OCI-LY1 (cell line): ENCODE results near the gene CRYZ.

ENCODE experiments used
- H2AFZ ChIP-seq: fragments of 200-600 bp; sonication (generic), shearing (Covaris generic); 2 replicates; pipeline ENCODE4 v1.6.0; 2014; ENCODE audit warnings: antibody characterized with exemption, mild to moderate bottlenecking, low read length
- H3F3A ChIP-seq: fragments of 200-600 bp; sonication (generic), shearing (Covaris generic); 2 replicates; pipeline ENCODE4 v1.6.0; 2014; ENCODE audit warnings: mild to moderate bottlenecking, antibody characterized with exemption, low read length, moderate library complexity; ENCODE audit not compliant: insufficient read depth
- H3K27ac ChIP-seq: fragments of 200-600 bp; sonication (generic); 2 replicates; pipeline ENCODE4 v1.5.1; 2014; ENCODE audit warnings: low read length, mixed run types, mild to moderate bottlenecking, low read depth; ENCODE audit not compliant: poor library complexity, severe bottlenecking
- H3K27me3 ChIP-seq: fragments of 200-600 bp; sonication (generic); 2 replicates; pipeline ENCODE4 v1.6.0; 2014; ENCODE audit warnings: antibody characterized with exemption, mild to moderate bottlenecking, low read length, moderate library complexity; ENCODE audit not compliant: insufficient read depth
- H3K36me3 ChIP-seq: fragments of 200-600 bp; sonication (generic); 2 replicates; pipeline ENCODE4 v1.6.1; 2014; ENCODE audit warnings: mild to moderate bottlenecking, antibody characterized with exemption, low read length, moderate library complexity, mixed read lengths; ENCODE audit not compliant: insufficient read depth
- H3K4me1 ChIP-seq: fragments of 200-600 bp; sonication (generic); 2 replicates; pipeline ENCODE4 v1.5.1; 2014; ENCODE audit warnings: mild to moderate bottlenecking, low read length, moderate library complexity; ENCODE audit not compliant: insufficient read depth, severe bottlenecking
- H3K4me2 ChIP-seq: fragments of 200-600 bp; sonication (generic), shearing (Covaris generic); 2 replicates; pipeline ENCODE4 v1.6.1; 2014; ENCODE audit warnings: low read length
- H3K4me3 ChIP-seq: fragments of 200-600 bp; sonication (generic); 2 replicates; pipeline ENCODE4 v1.5.1; 2014; ENCODE audit warnings: low read length, low read depth, mild to moderate bottlenecking, mixed read lengths; ENCODE audit not compliant: poor library complexity, severe bottlenecking
- H3K79me2 ChIP-seq: fragments of 200-600 bp; shearing (Covaris generic); 2 replicates; pipeline ENCODE4 v1.6.1; 2016; ENCODE audit warnings: mixed run types, low read length, mixed read lengths; ENCODE audit not compliant: insufficient read depth
- H3K9ac ChIP-seq: fragments of 200-600 bp; sonication (generic), shearing (Covaris generic); 2 replicates; pipeline ENCODE4 v1.6.1; 2014; ENCODE audit warnings: mild to moderate bottlenecking, low read length, mixed read lengths
- H3K9me2 ChIP-seq: fragments of 200-600 bp; sonication (generic), shearing (Covaris generic); 2 replicates; pipeline ENCODE4 v1.6.1; 2014; ENCODE audit warnings: low read depth, mild to moderate bottlenecking, low read length, mixed read lengths
- H3K9me3 ChIP-seq: fragments of 200-600 bp; shearing (Covaris generic); 2 replicates; pipeline ENCODE4 v1.6.1; 2014; ENCODE audit warnings: low read length, mixed read lengths
- H4K20me1 ChIP-seq: fragments of 200-600 bp; sonication (generic), shearing (Covaris generic); 2 replicates; pipeline ENCODE4 v1.6.0; 2016; ENCODE audit warnings: mild to moderate bottlenecking, low read length; ENCODE audit not compliant: insufficient read depth
- EZH2 ChIP-seq: fragments of 200-600 bp; sonication (generic), shearing (Covaris generic); IDR thresholded peaks from 2 replicates; pipeline ENCODE4 v1.8.0; 2017; ENCODE audit warnings: borderline replicate concordance, mixed run types, mild to moderate bottlenecking, antibody characterized with exemption, low read length, moderate library complexity, mixed read lengths
- TF ChIP-seq, protein P1 (sequence below): fragments of 200-600 bp; sonication (generic), shearing (Covaris generic); IDR thresholded peaks from 2 replicates; pipeline ENCODE4 v1.5.1; 2017; ENCODE audit warnings: mild to moderate bottlenecking, antibody characterized with exemption, low read length, moderate library complexity, mixed read lengths

Gene CRYZ

DNA sequence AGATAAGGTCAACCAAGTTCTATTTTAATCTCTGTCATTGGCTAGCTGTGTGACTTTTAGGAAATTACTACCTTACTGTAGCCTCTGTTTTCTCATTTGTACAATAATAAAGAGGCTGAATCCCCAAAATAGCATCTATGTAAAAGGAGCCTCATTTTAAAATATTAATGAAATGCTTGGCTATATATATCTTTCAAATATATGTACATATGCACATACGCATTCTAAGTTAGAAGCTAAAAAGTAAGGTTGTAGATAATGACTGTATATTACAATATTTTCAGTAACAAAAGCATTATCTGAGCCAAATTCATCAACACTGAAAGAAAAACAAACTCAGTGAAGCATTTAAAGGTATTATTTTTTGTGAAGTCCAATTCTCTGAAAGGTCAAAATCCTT is 44.7 kb upstream of the CRYZ start:
- no peak overlapping the region for H2AFZ ChIP-seq
- H3K9me3 ChIP-seq, result no peaks in the 10 kb centered on the region
- no peak overlapping the region for H3K9ac ChIP-seq
- H3K27me3 ChIP-seq, result no peaks in the 10 kb centered on the region
- no peaks in the 10 kb centered on the region for H3K79me2 ChIP-seq
- no peak overlapping the region for H3K27ac ChIP-seq
- no peak for TF ChIP-seq EZH2
- TF ChIP-seq, protein P1, sequence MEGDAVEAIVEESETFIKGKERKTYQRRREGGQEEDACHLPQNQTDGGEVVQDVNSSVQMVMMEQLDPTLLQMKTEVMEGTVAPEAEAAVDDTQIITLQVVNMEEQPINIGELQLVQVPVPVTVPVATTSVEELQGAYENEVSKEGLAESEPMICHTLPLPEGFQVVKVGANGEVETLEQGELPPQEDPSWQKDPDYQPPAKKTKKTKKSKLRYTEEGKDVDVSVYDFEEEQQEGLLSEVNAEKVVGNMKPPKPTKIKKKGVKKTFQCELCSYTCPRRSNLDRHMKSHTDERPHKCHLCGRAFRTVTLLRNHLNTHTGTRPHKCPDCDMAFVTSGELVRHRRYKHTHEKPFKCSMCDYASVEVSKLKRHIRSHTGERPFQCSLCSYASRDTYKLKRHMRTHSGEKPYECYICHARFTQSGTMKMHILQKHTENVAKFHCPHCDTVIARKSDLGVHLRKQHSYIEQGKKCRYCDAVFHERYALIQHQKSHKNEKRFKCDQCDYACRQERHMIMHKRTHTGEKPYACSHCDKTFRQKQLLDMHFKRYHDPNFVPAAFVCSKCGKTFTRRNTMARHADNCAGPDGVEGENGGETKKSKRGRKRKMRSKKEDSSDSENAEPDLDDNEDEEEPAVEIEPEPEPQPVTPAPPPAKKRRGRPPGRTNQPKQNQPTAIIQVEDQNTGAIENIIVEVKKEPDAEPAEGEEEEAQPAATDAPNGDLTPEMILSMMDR, result no peak
- no peaks in the 10 kb centered on the region for H4K20me1 ChIP-seq
- no peak overlapping the region for H3K4me3 ChIP-seq
- no peaks in the 10 kb centered on the region for H3K36me3 ChIP-seq
- H3K9me2 ChIP-seq, result no peaks in the 10 kb centered on the region
- no peaks in the 10 kb centered on the region for H3K4me1 ChIP-seq
- no peak overlapping the region for H3K4me2 ChIP-seq
- no peaks in the 10 kb centered on the region for H3F3A ChIP-seq

GRCh38 chr1:74775735-74776134 is 42.9 kb upstream of the CRYZ start:
- Histone ChIP-seq H3K9ac (no peak overlapping the region), H3K4me2 (no peak overlapping the region), H3K4me1 (no peaks in the 10 kb centered on the region), H3K4me3 (no peak overlapping the region), H3K9me2 (no peaks in the 10 kb centered on the region), H4K20me1 (no peaks in the 10 kb centered on the region), H3K36me3 (no peaks in the 10 kb centered on the region), H3K27ac (no peak overlapping the region), H3K27me3 (no peaks in the 10 kb centered on the region), H3K79me2 (no peaks in the 10 kb centered on the region), H2AFZ (no peak overlapping the region), H3F3A (no peaks in the 10 kb centered on the region), H3K9me3 (no peaks in the 10 kb centered on the region)
- TF ChIP-seq EZH2, result no peak
- TF ChIP-seq, protein P1, result no peak

GRCh38 chr1:74773582-74773981 is 40.7 kb upstream of the CRYZ start:
- no peak overlapping the region for H3K9ac ChIP-seq
- no peaks in the 10 kb centered on the region for H4K20me1 ChIP-seq
- no peaks in the 10 kb centered on the region for H3K4me1 ChIP-seq
- H3K9me2 ChIP-seq, result no peaks in the 10 kb centered on the region
- TF ChIP-seq, protein P1, result no peak
- no peak for TF ChIP-seq EZH2
- no peaks in the 10 kb centered on the region for H3K27me3 ChIP-seq
- no peak overlapping the region for H3K4me2 ChIP-seq
- no peak overlapping the region for H3K4me3 ChIP-seq
- no peak overlapping the region for H2AFZ ChIP-seq
- H3K9me3 ChIP-seq, result no peaks in the 10 kb centered on the region
- no peaks in the 10 kb centered on the region for H3K36me3 ChIP-seq
- no peaks in the 10 kb centered on the region for H3K79me2 ChIP-seq
- H3F3A ChIP-seq, result no peaks in the 10 kb centered on the region
- no peak overlapping the region for H3K27ac ChIP-seq
